GM23338 (cell line): Measurements from ENCODE around the gene MRPL38. TPM values are rescaled to one million over a fixed set of nuclear protein-coding genes. Genes with fewer than 3 reads are reported as not detected.

Experiments used
- ATAC-seq: fragments of 200-7000 bp; cut with Tn5 transposase; 3 replicates; pipeline ENCODE4 v1.9.1; 2020
- DNase-seq: peaks from one replicate; pipeline ENCODE4 v3.0.0-alpha.2; 2015; ENCODE audit warnings: low spot score
- H2AFZ ChIP-seq: fragments of 200-600 bp; sonication (generic); 2 replicates; pipeline ENCODE4 v1.8.0; 2016; ENCODE audit warnings: antibody characterized with exemption, mild to moderate bottlenecking, moderate library complexity
- H3F3A ChIP-seq: fragments of 200-600 bp; sonication (generic); replicated peaks from 2 replicates; pipeline ENCODE4 v1.8.0; 2017; ENCODE audit warnings: antibody characterized with exemption, mixed run types, low read depth
- H3K27ac ChIP-seq: fragments of 200-600 bp; sonication (generic); 2 replicates; pipeline ENCODE4 v1.6.1; 2016; ENCODE audit warnings: low read depth
- H3K27me3 ChIP-seq: fragments of 200-600 bp; sonication (generic); 2 replicates; pipeline ENCODE4 v1.8.0; 2016; ENCODE audit warnings: mild to moderate bottlenecking, mixed run types, moderate library complexity; ENCODE audit not compliant: insufficient read depth
- H3K36me3 ChIP-seq: fragments of 200-600 bp; sonication (generic); 2 replicates; pipeline ENCODE4 v1.8.0; 2016; ENCODE audit warnings: mild to moderate bottlenecking; ENCODE audit not compliant: insufficient read depth
- H3K4me1 ChIP-seq: fragments of 200-600 bp; sonication (generic); 2 replicates; pipeline ENCODE4 v1.8.0; 2016; ENCODE audit warnings: mild to moderate bottlenecking, moderate library complexity; ENCODE audit not compliant: insufficient read depth
- H3K4me2 ChIP-seq: fragments of 200-600 bp; sonication (generic); 2 replicates; pipeline ENCODE4 v1.7.1; 2017; ENCODE audit warnings: mixed run types
- H3K4me3 ChIP-seq: fragments of 200-600 bp; sonication (generic); 2 replicates; pipeline ENCODE4 v1.6.1; 2016; ENCODE audit warnings: mixed run types
- H3K79me2 ChIP-seq: fragments of 200-600 bp; sonication (generic); replicated peaks from 2 replicates; pipeline ENCODE4 v1.8.0; 2017; ENCODE audit warnings: mild to moderate bottlenecking; ENCODE audit not compliant: insufficient read depth
- H3K9me2 ChIP-seq: fragments of 200-600 bp; sonication (generic); 2 replicates; pipeline ENCODE4 v1.8.0; 2017; ENCODE audit not compliant: insufficient read depth
- H4K20me1 ChIP-seq: fragments of 200-600 bp; sonication (generic); replicated peaks from 2 replicates; pipeline ENCODE4 v1.8.0; 2017; ENCODE audit warnings: mild to moderate bottlenecking; ENCODE audit not compliant: insufficient read depth
- H3K27ac Mint-ChIP-seq: 2 replicates; pipeline ENCODE4 v1.8.0; 2020; ENCODE audit warnings: inconsistent platforms, mild to moderate bottlenecking, moderate library complexity, mixed read lengths
- H3K27me3 Mint-ChIP-seq: 3 replicates; pipeline ENCODE4 v1.8.0; 2022; ENCODE audit warnings: low read depth, mild to moderate bottlenecking, moderate library complexity, mixed read lengths, inconsistent platforms; ENCODE audit not compliant: insufficient read depth, poor library complexity
- H3K36me3 Mint-ChIP-seq: 3 replicates; pipeline ENCODE4 v1.8.0; 2021; ENCODE audit warnings: low read depth, mild to moderate bottlenecking, inconsistent platforms, moderate library complexity, mixed read lengths
- H3K4me1 Mint-ChIP-seq: 3 replicates; pipeline ENCODE4 v1.8.0; 2020; ENCODE audit warnings: mild to moderate bottlenecking, inconsistent platforms, mixed read lengths
- H3K4me3 Mint-ChIP-seq: 3 replicates; pipeline ENCODE4 v1.8.0; 2021; ENCODE audit warnings: moderate library complexity, mild to moderate bottlenecking, inconsistent platforms, mixed read lengths
- H3K9me3 Mint-ChIP-seq: 3 replicates; pipeline ENCODE4 v1.8.0; 2020; ENCODE audit warnings: moderate library complexity, mild to moderate bottlenecking, inconsistent platforms, mixed read lengths
- CREB1 ChIP-seq: fragments of 250-450 bp; sonication (Bioruptor Pico); IDR thresholded peaks from 2 replicates; pipeline ENCODE4 v1.5.0; 2020; ENCODE audit warnings: low read depth, mild to moderate bottlenecking, moderate library complexity
- ETS1 ChIP-seq: IDR thresholded peaks from 2 replicates; pipeline ENCODE4 v1.6.1; 2016; ENCODE audit warnings: antibody characterized with exemption
- EZH2 ChIP-seq: fragments of 200-600 bp; sonication (generic); IDR thresholded peaks from one replicate; pipeline ENCODE4 v1.8.0; 2017; ENCODE audit warnings: antibody characterized with exemption, mild to moderate bottlenecking, low read depth; ENCODE audit not compliant: unreplicated experiment
- EZH2phosphoT487 ChIP-seq: fragments of 200-600 bp; sonication (generic); IDR thresholded peaks from one replicate; pipeline ENCODE4 v1.8.1; 2018; ENCODE audit warnings: antibody characterized with exemption; ENCODE audit not compliant: unreplicated experiment
- JUNB ChIP-seq: IDR thresholded peaks from one replicate; pipeline ENCODE4 v1.6.1; 2016; ENCODE audit warnings: antibody characterized with exemption; ENCODE audit not compliant: unreplicated experiment
- NANOG ChIP-seq: IDR thresholded peaks from 2 replicates; pipeline ENCODE4 v1.6.1; 2016; ENCODE audit warnings: antibody characterized with exemption, borderline replicate concordance
- POLR2AphosphoS5 ChIP-seq: IDR thresholded peaks from 2 replicates; pipeline ENCODE4 v1.6.1; 2016; ENCODE audit warnings: antibody characterized with exemption, low read depth
- STAT1 ChIP-seq: IDR thresholded peaks from one replicate; pipeline ENCODE4 v1.6.1; 2016; ENCODE audit warnings: antibody characterized with exemption; ENCODE audit not compliant: unreplicated experiment
- ZNF114 ChIP-seq: fragments of 250-450 bp; sonication (Bioruptor Pico); IDR thresholded peaks from 2 replicates; pipeline ENCODE4 v1.5.0; 2020; ENCODE audit warnings: mild to moderate bottlenecking, moderate library complexity
- ZNF331 ChIP-seq: fragments of 250-450 bp; sonication (Bioruptor Pico); IDR thresholded peaks from 2 replicates; pipeline ENCODE4 v1.5.0; 2020; ENCODE audit warnings: low read depth, mild to moderate bottlenecking, moderate library complexity
- polyA plus RNA-seq: library from polyadenylated mRNA; unstranded; fragments of >200 nt; fragmentation: Nextera tagmentation; extraction: Ambion mirVana; gene quantifications from 2 replicates; pipeline ENCODE4 v1.2.1, GENCODE V29; 2016
- total RNA-seq: library from RNA; depleted of rRNA; stranded (reverse); fragments of >200 nt; shearing (Covaris generic); gene quantifications from 2 replicates; pipeline ENCODE4 v1.2.3, GENCODE V29; 2014
- TF ChIP-seq, protein P1 (sequence below): fragments of 250-450 bp; sonication (Bioruptor Pico); IDR thresholded peaks from 2 replicates; pipeline ENCODE4 v1.5.0; 2020; ENCODE audit warnings: mild to moderate bottlenecking, moderate library complexity
- TF ChIP-seq, protein P2 (sequence below): IDR thresholded peaks from one replicate; pipeline ENCODE4 v1.6.1; 2018; ENCODE audit warnings: antibody characterized with exemption; ENCODE audit not compliant: unreplicated experiment
- TF ChIP-seq, protein P3 (sequence below), 2 experiments: fragments of 200-600 bp in 1 of 2; sonication (generic) in 1 of 2; conservative IDR thresholded peaks; 2 replicates each; pipeline versions ENCODE4 v1.5.1 to v1.6.1; 2016 to 2017; ENCODE audit warnings: antibody characterized with exemption in 2 of 2, low read depth in 2 of 2, mild to moderate bottlenecking in 2 of 2, moderate library complexity in 1 of 2

Gene MRPL38
- total and polyA plus RNA-seq, 2 experiments from 2014 or later: 63.6 to 90.0 TPM

GRCh38 chr17:75873587-75874322, 30.9 kb downstream of the MRPL38 start:
- H2AFZ ChIP-seq: no peak overlapping the region
- peaks cover 17% of the 10 kb centered on the region for H3F3A ChIP-seq
- no peaks in the 10 kb centered on the region for H3K9me2 ChIP-seq
- Mint-ChIP-seq H3K4me1 (peaks cover 27% of the 10 kb centered on the region), H3K36me3 (no peaks in the 10 kb centered on the region; the same call in 2 of the 3 replicates), H3K4me3 (no peak overlapping the region), H3K9me3 (no peaks in the 10 kb centered on the region), H3K27ac (no peak overlapping the region), H3K27me3 (peaks cover 32% of the 10 kb centered on the region)
- H3K4me2 ChIP-seq: no peak overlapping the region
- TF ChIP-seq ZNF114 (CRISPR knock-in tag): no peak
- TF ChIP-seq EZH2phosphoT487: no peak
- TF ChIP-seq ZNF331: no peak
- TF ChIP-seq, protein P1, sequence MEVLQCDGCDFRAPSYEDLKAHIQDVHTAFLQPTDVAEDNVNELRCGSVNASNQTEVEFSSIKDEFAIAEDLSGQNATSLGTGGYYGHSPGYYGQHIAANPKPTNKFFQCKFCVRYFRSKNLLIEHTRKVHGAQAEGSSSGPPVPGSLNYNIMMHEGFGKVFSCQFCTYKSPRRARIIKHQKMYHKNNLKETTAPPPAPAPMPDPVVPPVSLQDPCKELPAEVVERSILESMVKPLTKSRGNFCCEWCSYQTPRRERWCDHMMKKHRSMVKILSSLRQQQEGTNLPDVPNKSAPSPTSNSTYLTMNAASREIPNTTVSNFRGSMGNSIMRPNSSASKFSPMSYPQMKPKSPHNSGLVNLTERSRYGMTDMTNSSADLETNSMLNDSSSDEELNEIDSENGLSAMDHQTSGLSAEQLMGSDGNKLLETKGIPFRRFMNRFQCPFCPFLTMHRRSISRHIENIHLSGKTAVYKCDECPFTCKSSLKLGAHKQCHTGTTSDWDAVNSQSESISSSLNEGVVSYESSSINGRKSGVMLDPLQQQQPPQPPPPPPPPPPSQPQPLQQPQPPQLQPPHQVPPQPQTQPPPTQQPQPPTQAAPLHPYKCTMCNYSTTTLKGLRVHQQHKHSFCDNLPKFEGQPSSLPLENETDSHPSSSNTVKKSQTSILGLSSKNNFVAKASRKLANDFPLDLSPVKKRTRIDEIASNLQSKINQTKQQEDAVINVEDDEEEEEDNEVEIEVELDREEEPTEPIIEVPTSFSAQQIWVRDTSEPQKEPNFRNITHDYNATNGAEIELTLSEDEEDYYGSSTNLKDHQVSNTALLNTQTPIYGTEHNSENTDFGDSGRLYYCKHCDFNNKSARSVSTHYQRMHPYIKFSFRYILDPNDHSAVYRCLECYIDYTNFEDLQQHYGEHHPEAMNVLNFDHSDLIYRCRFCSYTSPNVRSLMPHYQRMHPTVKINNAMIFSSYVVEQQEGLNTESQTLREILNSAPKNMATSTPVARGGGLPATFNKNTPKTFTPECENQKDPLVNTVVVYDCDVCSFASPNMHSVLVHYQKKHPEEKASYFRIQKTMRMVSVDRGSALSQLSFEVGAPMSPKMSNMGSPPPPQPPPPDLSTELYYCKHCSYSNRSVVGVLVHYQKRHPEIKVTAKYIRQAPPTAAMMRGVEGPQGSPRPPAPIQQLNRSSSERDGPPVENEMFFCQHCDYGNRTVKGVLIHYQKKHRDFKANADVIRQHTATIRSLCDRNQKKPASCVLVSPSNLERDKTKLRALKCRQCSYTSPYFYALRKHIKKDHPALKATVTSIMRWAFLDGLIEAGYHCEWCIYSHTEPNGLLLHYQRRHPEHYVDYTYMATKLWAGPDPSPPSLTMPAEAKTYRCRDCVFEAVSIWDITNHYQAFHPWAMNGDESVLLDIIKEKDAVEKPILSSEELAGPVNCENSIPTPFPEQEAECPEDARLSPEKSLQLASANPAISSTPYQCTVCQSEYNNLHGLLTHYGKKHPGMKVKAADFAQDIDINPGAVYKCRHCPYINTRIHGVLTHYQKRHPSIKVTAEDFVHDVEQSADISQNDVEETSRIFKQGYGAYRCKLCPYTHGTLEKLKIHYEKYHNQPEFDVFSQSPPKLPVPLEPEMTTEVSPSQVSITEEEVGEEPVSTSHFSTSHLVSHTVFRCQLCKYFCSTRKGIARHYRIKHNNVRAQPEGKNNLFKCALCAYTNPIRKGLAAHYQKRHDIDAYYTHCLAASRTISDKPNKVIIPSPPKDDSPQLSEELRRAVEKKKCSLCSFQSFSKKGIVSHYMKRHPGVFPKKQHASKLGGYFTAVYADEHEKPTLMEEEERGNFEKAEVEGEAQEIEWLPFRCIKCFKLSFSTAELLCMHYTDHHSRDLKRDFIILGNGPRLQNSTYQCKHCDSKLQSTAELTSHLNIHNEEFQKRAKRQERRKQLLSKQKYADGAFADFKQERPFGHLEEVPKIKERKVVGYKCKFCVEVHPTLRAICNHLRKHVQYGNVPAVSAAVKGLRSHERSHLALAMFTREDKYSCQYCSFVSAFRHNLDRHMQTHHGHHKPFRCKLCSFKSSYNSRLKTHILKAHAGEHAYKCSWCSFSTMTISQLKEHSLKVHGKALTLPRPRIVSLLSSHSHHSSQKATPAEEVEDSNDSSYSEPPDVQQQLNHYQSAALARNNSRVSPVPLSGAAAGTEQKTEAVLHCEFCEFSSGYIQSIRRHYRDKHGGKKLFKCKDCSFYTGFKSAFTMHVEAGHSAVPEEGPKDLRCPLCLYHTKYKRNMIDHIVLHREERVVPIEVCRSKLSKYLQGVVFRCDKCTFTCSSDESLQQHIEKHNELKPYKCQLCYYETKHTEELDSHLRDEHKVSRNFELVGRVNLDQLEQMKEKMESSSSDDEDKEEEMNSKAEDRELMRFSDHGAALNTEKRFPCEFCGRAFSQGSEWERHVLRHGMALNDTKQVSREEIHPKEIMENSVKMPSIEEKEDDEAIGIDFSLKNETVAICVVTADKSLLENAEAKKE (CRISPR knock-in tag): no peak
- no peak for TF ChIP-seq JUNB
- TF ChIP-seq ETS1: no peak
- no peak for TF ChIP-seq EZH2
- no peak for TF ChIP-seq POLR2AphosphoS5
- no peak for TF ChIP-seq STAT1
- TF ChIP-seq CREB1 (CRISPR knock-in tag): no peak
- TF ChIP-seq NANOG: no peak
- TF ChIP-seq, protein P2, sequence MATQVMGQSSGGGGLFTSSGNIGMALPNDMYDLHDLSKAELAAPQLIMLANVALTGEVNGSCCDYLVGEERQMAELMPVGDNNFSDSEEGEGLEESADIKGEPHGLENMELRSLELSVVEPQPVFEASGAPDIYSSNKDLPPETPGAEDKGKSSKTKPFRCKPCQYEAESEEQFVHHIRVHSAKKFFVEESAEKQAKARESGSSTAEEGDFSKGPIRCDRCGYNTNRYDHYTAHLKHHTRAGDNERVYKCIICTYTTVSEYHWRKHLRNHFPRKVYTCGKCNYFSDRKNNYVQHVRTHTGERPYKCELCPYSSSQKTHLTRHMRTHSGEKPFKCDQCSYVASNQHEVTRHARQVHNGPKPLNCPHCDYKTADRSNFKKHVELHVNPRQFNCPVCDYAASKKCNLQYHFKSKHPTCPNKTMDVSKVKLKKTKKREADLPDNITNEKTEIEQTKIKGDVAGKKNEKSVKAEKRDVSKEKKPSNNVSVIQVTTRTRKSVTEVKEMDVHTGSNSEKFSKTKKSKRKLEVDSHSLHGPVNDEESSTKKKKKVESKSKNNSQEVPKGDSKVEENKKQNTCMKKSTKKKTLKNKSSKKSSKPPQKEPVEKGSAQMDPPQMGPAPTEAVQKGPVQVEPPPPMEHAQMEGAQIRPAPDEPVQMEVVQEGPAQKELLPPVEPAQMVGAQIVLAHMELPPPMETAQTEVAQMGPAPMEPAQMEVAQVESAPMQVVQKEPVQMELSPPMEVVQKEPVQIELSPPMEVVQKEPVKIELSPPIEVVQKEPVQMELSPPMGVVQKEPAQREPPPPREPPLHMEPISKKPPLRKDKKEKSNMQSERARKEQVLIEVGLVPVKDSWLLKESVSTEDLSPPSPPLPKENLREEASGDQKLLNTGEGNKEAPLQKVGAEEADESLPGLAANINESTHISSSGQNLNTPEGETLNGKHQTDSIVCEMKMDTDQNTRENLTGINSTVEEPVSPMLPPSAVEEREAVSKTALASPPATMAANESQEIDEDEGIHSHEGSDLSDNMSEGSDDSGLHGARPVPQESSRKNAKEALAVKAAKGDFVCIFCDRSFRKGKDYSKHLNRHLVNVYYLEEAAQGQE: no peak
- TF ChIP-seq, protein P3, sequence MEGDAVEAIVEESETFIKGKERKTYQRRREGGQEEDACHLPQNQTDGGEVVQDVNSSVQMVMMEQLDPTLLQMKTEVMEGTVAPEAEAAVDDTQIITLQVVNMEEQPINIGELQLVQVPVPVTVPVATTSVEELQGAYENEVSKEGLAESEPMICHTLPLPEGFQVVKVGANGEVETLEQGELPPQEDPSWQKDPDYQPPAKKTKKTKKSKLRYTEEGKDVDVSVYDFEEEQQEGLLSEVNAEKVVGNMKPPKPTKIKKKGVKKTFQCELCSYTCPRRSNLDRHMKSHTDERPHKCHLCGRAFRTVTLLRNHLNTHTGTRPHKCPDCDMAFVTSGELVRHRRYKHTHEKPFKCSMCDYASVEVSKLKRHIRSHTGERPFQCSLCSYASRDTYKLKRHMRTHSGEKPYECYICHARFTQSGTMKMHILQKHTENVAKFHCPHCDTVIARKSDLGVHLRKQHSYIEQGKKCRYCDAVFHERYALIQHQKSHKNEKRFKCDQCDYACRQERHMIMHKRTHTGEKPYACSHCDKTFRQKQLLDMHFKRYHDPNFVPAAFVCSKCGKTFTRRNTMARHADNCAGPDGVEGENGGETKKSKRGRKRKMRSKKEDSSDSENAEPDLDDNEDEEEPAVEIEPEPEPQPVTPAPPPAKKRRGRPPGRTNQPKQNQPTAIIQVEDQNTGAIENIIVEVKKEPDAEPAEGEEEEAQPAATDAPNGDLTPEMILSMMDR (conservative IDR thresholded peaks at IDR 0.05; ENCODE audit: low read depth in 2 of 2): no peak
- no peak overlapping the region for H3K27ac ChIP-seq
- H3K4me3 ChIP-seq: no peak overlapping the region
- H3K4me1 ChIP-seq: peaks cover 16% of the 10 kb centered on the region; the same call in 1 of the 2 replicates
- H3K79me2 ChIP-seq: no peaks in the 10 kb centered on the region
- no peaks in the 10 kb centered on the region for H3K36me3 ChIP-seq
- no peak for DNase-seq
- no peaks in the 10 kb centered on the region for H4K20me1 ChIP-seq
- peaks cover 27% of the 10 kb centered on the region for H3K27me3 ChIP-seq
- ATAC-seq: no peak
